NCI-H345 (cell line): ENCODE results near the gene MXRA8.

Experiments
- DNase-seq: peaks from one replicate; lab custom pipeline; 2025; lab: John Stamatoyannopoulos, UW

Gene MXRA8

GRCh38 chr1:1307261-1307922 is 51.0 kb downstream of the MXRA8 start:
- DNase-seq = no peak

- DNase-seq = no peak
Measured at GRCh38 chr1:1306661-1307260, 51.6 kb downstream of the MXRA8 start.

GRCh38 chr1:1306070-1306660 is 52.2 kb downstream of the MXRA8 start:
- no peak for DNase-seq

- DNase-seq = peak; percentile 34
Measured at GRCh38 chr1:1305300-1306069, 52.9 kb downstream of the MXRA8 start.

- DNase-seq = peak; percentile 82
Measured at GRCh38 chr1:1304331-1305299, 53.7 kb downstream of the MXRA8 start.

- no peak for DNase-seq
Measured at GRCh38 chr1:1303736-1304135, 54.6 kb downstream of the MXRA8 start.

- DNase-seq = no peak
Measured at GRCh38 chr1:1302951-1303509, 55.3 kb downstream of the MXRA8 start.
